GM18502 (cell line): Measurements from ENCODE around the gene ATP6V1B1.

Source experiments
- ATAC-seq: cut with Tn5 transposase; IDR thresholded peaks from one replicate; pipeline ENCODE4 v1.9.1; 2021; ENCODE audit warnings: mild to moderate bottlenecking; ENCODE audit not compliant: unreplicated experiment, poor library complexity

Gene ATP6V1B1

DNA sequence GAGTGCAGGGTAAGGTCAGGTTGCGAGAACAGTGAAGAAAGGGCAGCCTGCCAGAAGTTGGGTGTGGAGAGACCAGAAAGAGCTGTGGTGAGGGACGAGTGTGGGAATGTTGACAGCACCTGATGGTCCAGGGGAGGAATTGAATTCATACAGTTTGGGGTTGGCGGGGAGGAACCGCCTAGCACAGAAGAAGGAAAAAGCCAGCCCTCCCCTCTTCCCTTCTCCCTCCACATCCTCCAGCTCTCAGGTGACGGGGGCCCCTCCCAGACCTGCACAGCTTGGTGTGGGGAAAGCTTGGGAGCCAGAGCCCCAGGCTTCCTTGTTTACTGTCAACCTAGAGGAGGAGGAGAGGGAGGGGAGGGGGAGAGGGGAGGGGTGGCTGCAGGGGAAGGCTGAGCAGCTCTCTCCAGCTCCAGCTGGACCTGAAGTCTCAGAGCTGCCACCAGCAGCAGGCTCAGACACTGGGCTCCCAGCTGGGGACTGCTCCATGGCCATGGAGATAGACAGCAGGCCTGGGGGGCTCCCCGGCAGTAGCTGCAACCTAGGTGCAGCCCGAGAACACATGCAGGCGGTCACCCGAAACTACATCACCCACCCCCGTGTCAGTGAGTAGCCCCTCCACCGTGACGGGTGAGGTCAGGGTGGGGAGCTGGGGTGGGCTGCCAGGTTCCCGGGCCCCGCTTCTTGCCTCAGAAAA lies at the start of gene ATP6V1B1:
ATP6V1B1 (plus strand) TSS at position 433 of the 697 bp plus-strand sequence; CDS start at position 488, 55 bp downstream.
- no peak for ATAC-seq

- no peak for ATAC-seq
Observed at GRCh38 chr2:70886541-70886987, 49.1 kb upstream of the ATP6V1B1 start.

DNA sequence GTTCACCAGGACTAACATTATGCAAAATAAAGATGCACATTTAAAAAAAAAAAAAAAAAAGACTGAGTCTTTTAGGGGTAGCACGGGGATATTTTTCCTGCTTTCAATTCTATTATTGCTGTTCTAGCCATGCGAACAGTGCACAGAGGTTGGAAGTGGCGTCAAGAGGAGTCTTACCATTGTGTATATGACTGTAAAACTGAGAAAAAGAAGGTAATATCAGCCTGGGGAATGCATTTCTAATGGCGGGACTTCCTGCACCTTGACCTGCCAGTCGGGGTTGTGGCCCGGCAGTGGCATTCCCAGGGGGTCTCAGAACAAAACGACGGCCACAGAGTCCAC lies 48.5 kb upstream of the ATP6V1B1 start:
- no peak for ATAC-seq

DNA sequence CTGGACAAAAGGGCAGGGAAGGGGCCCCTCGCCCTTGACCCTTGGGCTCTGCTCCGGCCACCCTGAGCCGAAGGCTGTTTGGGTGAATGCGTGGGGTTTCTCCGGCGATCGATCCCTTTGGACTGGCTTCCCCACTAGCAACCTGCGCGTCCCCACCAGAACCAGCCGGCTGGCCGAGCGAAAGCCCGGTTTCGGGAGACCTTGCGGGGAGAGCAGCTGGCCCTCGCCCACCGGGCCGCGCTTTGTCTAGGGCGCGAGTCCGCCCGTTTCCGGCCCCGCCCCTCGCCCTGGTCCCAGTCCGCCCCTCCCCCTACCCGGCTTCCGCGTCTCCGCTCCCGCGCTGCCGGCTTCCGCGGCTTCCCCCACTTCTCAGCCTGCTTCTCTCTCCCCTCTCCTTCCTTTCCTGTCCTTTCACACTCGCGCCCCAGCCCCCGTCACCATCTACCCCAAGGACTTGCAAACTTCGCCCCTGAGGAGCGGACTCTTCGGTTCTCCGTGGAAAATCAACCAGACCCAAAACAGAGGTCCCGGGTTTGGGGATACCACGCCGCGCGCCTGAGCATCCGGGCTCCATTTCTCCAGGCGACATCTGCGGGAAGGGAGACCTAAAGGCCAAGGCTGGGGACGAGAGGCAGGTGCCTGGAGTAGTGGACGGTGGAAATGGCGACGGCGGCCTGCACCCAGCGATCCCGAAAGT lies 48.0 kb upstream of the ATP6V1B1 start:
- no peak for ATAC-seq

GRCh38 chr2:70888366-70888922 lies 47.3 kb upstream of the ATP6V1B1 start:
- ATAC-seq = no peak

DNA sequence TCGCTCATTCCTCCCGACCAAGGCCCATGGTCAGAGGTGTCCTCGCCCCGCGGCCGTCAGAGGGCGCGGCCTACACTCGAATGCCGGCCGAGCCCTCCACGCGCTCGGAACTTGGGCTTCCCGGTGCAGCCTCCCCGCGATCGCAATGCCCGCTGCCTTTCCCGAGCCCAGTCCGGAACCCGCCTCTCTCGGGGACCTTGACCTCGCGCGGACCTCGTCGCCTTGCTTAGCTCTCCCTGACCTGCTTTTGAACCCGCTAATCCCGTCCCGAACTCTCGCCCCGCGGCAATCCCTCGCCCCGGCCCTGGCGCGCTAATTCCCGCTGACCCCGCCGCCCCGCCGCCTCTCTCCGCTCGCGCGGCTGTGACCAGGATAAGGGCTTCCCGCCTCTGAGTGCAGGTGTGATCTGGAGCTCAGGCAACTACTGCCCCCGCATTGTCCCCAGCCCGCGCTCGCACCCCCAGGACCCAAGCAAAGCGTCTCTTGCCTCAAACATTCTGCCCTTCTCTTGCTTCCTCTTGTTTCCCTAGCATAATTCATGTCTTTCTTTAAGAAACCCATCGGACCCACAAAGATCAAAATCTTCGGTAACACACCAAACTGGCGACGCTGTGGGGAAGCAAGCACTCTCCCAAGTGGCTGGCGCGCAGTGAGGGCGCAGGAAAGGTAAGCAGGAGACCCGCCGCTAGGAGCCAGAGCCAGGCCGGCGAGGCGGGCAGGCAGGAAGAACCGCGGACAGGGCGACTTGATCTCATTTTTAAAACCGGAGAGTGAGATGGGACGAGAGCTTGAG lies 46.6 kb upstream of the ATP6V1B1 start:
- ATAC-seq = no peak

DNA sequence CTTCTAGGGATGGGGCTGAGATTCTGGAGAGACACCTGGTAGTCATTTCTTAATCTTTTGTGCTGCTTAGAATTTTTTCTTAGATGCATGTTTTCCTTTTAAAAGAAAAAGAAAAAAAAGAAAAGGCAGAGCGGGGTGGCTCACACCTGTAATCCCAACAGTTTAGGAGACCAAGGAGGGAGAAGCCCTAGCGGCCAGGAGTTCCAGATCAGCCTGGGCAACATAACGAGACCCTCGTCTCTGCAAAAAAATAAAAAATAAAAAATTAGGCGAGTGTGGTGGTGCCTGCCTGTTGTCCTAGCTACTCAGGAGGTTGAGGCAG lies 46.0 kb upstream of the ATP6V1B1 start:
- ATAC-seq = no peak

- ATAC-seq = no peak
Observed at GRCh38 chr2:70890469-70891065, 45.1 kb upstream of the ATP6V1B1 start.

GRCh38 chr2:70891572-70892357 lies 43.9 kb upstream of the ATP6V1B1 start:
- ATAC-seq = no peak

DNA sequence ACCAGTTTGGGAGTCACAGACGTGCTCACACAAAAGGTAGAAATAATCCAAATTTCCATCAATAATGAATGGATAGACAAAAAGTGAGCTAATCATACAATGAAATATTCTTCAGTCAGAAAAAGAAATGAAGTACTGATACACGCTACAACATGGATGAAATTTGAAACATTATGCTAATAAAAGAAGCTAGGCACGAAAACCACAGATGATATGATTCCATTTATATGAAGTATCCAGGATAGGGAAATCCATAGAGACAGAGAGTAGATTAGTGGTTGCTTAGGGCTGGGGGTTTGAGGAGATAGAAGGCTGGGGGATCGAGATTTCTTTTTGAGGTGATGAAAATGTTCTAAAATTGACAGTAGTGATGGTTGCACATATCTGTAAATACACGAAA lies 43.0 kb upstream of the ATP6V1B1 start:
- ATAC-seq = no peak

- no peak for ATAC-seq
Observed at GRCh38 chr2:70893186-70893585, 42.5 kb upstream of the ATP6V1B1 start.

- no peak for ATAC-seq
Observed at GRCh38 chr2:70894765-70895164, 40.9 kb upstream of the ATP6V1B1 start.

GRCh38 chr2:70895249-70895648 lies 40.5 kb upstream of the ATP6V1B1 start:
- no peak for ATAC-seq

- ATAC-seq = no peak
Observed at GRCh38 chr2:70895998-70896764, 39.5 kb upstream of the ATP6V1B1 start.

DNA sequence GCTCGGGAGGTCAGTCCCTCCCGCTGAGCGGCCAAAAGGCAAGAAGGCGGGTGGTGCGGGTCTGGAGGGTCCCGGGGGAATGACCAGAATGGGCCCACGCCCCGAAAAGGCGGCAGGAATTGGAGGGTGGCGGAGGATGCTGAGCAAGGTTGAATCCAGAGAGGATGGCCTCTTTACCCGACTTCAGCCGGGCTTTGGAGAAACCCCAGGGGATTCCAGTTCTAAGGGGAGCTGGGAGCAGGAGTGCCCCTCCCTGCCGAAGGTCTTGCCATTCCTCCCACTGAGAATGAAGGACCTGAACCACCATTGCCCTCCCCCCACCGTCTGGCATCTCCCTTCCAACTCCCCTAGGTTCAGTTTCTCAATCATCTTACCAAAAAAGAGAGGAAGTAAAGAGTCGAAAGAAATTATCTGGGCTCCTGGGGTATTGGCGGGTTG lies 38.9 kb upstream of the ATP6V1B1 start:
- no peak for ATAC-seq

GRCh38 chr2:70897203-70897976 lies 38.3 kb upstream of the ATP6V1B1 start:
- no peak for ATAC-seq

DNA sequence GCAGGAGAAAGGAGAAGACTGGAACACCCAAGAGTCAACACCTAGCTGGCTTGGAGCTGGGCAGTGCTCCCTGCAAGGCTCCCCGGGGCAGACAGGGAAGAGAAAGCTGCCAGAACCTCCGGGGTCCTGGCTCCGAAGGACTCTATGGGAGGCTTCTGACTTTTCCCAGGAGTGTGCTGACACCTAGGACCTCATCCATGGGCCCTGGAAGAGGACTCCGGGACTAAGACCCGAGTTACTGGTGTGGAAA lies 37.8 kb upstream of the ATP6V1B1 start:
- no peak for ATAC-seq

DNA sequence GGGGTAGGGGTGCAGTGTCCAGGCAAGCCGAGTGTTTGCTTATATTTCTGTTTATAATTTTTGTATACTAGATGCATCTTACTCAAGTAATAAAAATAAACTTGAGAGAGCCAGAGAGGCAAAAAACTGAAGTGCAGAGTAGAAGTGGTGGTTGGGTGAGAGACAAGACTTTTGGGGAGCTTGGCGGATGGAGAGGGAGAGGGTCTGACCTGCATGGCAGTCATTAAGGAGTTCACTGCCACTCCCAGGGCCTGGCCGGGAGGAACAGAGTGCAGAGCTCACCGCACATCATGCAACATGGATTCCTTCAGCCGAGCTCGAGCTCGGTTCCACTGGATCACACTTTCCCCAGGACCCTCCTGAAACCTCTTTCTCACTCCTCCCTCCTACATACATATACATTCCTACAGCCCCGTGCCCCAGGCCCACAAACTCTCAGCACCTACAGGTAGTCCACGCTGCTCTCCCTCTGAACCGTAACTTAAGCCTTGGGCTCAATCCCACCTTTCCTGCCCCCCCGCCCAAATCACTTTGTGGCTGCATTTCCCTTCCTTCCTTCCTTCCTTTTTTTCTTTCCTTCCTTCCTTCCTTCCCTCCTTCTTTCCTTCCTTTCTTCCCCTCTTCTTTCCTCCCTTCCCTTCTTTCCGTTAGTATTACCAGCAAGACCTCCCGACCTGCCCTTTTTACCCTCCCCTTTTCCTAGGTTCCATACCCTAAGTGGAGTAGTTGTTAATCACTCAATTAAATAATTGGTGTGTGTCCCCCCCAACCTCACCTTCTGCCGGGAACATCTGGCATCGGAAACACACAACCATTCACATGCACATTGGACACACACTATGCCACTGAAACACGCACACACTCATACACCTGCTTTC lies 37.1 kb upstream of the ATP6V1B1 start:
- ATAC-seq = no peak
